Jurkat, Clone E6-1 (cell line): ENCODE measurements around the gene MAN2A2. TPM values are rescaled to one million over a fixed set of nuclear protein-coding genes. Genes with fewer than 3 reads are reported as not detected.
A peak's percentile ranks its signal among the peaks of the same experiment; 100 is the strongest.

Experiments used
- DNase-seq: peaks from one replicate; pipeline ENCODE4 v3.0.0-alpha.2; 2011; ENCODE audit warnings: low read depth, low spot score
- H3K4me3 ChIP-seq: 2 replicates; pipeline ENCODE4 v1.5.1; 2011; ENCODE audit warnings: mild to moderate bottlenecking, low read length, control low read depth, moderate library complexity
- polyA plus RNA-seq: library from polyadenylated mRNA; unstranded; fragments of >200 nt; gene quantifications from one replicate; pipeline ENCODE4 v1.2.1, GENCODE V29; 2012; ENCODE audit warnings: missing spikeins; ENCODE audit not compliant: insufficient read length, insufficient read depth

Gene MAN2A2
- polyA plus RNA-seq, result 98.8 TPM

GRCh38 chr15:90902840-90903732 lies at the start of gene MAN2A2:
TSS of gene MAN2A2 (plus strand) at chr15:90903302. CDS start at chr15:90904208, 906 bp downstream.
- H3K4me3 ChIP-seq, result peak within 1 kb of the TSS; percentile 76
- peak; percentile 45 for DNase-seq

DNA sequence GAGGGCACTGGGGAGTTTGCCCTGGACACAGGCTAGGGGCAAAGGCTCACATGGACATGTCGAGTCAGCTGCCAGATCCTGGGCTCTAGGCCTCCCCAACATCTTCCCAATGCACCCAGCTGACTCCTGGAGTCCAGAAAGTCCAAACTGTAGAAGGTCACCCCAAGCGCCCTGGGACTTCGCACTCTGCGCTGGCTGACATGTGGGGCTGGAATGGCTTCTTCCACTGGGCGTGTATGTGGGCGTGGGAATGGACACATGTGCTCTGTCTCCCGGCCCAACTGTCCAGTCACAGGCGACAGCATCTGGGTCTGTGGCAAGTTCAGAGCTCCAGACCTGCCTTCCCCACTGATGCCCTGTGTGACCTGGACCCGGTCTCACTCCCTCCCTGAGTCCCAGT lies 48.0 kb upstream of the MAN2A2 start:
- H3K4me3 ChIP-seq, result no peak overlapping the region
- DNase-seq, result no peak

- no peak for DNase-seq
- no peak overlapping the region for H3K4me3 ChIP-seq
Observed at GRCh38 chr15:90857337-90857736, 45.8 kb upstream of the MAN2A2 start.

GRCh38 chr15:90857883-90858443 lies 45.1 kb upstream of the MAN2A2 start:
- H3K4me3 ChIP-seq, result no peak overlapping the region
- DNase-seq, result no peak

GRCh38 chr15:90859234-90860131 lies 43.6 kb upstream of the MAN2A2 start:
- no peak for DNase-seq
- H3K4me3 ChIP-seq, result no peak overlapping the region

- no peak for DNase-seq
- no peak overlapping the region for H3K4me3 ChIP-seq
Observed at GRCh38 chr15:90860450-90860849, 42.7 kb upstream of the MAN2A2 start.

- no peak overlapping the region for H3K4me3 ChIP-seq
- no peak for DNase-seq
Observed at GRCh38 chr15:90860942-90861675, 42.0 kb upstream of the MAN2A2 start.

DNA sequence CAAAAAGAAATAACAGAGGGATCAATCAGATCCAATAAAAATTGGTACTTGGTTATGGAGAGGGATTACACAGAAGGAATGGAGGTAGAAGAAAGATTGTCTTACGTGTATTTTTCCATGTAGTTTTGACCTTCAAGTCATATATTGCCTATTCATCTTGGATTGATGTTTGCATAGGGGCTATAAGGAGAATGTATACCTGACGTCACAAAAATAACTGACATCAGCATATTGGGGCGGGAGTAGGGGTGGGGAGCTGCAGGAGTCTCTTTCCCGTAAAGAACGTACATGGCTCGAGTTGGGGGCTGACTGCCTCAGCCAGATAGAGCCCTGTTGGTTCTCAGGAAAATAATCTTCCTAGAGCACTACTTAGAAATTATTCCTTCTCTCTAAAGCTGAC lies 40.6 kb upstream of the MAN2A2 start:
- no peak for DNase-seq
- H3K4me3 ChIP-seq, result no peak overlapping the region

GRCh38 chr15:90862964-90863778 lies 39.9 kb upstream of the MAN2A2 start:
- no peak for DNase-seq

GRCh38 chr15:90863987-90864386 lies 39.1 kb upstream of the MAN2A2 start:
- DNase-seq, result no peak
- H3K4me3 ChIP-seq, result no peak overlapping the region

More at GRCh38 chr15:90862964-90863778, 39.9 kb upstream of the MAN2A2 start:
- no peak overlapping the region for H3K4me3 ChIP-seq

DNA sequence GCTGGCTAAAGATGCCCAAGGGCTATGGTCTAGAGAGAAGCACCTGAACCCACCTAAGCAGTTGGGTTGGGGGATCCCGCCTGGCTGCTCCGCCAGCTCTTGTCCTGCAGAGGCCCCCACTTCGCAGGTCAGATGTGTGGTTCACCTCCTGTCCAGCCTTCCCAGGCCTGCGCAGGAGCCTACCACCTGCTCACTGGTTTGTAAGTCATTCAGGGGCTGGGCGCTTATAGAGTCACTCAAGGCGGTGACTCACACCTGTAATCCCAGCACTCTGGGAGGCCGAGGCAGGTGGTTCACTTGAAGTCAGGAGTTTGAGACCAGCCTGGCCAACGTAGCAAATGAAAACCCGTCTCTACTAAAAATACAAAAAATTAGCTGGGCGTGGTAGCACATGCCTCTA lies 38.6 kb upstream of the MAN2A2 start:
- DNase-seq, result no peak
- no peak overlapping the region for H3K4me3 ChIP-seq

DNA sequence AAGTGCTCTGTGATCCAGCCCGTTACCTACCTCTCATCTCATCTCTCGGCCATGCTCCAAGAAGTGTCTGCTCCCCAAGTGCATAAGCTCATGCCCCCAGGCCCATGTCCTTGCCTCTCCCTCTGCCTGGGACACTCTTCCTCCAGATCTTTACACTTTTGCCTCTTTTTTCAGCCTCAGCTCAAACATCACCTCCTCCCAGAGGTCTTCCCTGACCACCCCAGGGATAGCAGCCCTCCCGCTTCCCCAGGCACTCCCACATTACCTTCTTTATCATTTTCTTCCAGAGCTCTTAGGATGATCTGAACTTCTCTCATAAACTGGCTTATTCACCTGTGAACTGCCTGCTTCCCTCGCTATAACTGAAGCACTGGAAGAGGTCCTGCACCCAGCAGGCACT lies 37.4 kb upstream of the MAN2A2 start:
- no peak overlapping the region for H3K4me3 ChIP-seq
- DNase-seq, result no peak

- no peak overlapping the region for H3K4me3 ChIP-seq
- no peak for DNase-seq
Observed at GRCh38 chr15:90866161-90866715, 36.9 kb upstream of the MAN2A2 start.

- no peak overlapping the region for H3K4me3 ChIP-seq
- no peak for DNase-seq
Observed at GRCh38 chr15:90866800-90867199, 36.3 kb upstream of the MAN2A2 start.

- DNase-seq, result no peak
- H3K4me3 ChIP-seq, result no peak within 1 kb of the TSS
Observed at GRCh38 chr15:90868261-90868689, 34.8 kb upstream of the MAN2A2 start, which contains the start of gene FURIN. TSS of gene FURIN (plus strand) at chr15:90868588. CDS start at chr15:90875741, 7,153 bp downstream.

DNA sequence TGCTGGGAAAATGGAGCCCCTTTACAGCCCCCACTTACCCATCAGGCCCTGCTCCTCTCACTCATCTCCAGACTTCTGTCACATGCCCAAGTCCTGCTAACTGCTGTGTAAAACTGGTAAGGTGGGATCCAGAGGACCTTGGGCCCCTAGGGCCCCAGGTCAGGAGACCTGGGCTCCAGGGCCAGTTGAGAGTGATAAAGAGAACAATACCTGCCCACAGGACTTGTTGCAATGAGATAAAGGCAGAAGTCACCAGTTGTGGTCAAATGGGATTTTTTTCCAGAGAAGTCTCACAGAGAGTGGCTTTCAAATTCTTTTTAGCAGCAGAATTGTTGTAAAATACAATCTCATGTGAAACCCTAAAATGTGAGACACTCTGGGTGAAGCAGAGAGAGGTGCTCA lies 34.0 kb upstream of the MAN2A2 start:
- H3K4me3 ChIP-seq, result no peak overlapping the region
- no peak for DNase-seq

- DNase-seq, result peak; percentile 47
- peak overlapping the region; percentile 73; the same call in 1 of the 2 replicates for H3K4me3 ChIP-seq
Observed at GRCh38 chr15:90869601-90870353, 33.3 kb upstream of the MAN2A2 start.
